HepG2 (cell line): Measurements from ENCODE around the gene PRKAR1A. TPM values are rescaled to one million over a fixed set of nuclear protein-coding genes. Genes with fewer than 3 reads are reported as not detected.

Experiments used
- AGO2 ChIP-seq: fragments of 200-400 bp; formaldehyde crosslinking; optimal IDR thresholded peaks from 2 replicates; pipeline ENCODE3; 2017; ENCODE audit warnings: mild to moderate bottlenecking, low read depth, low read length, moderate library complexity
- BRCA1 ChIP-seq: sonication (generic); formaldehyde crosslinking; IDR thresholded peaks from 2 replicates; pipeline ENCODE4 v1.4.0; 2020; ENCODE audit warnings: missing genetic modification reagents
- HMG20B ChIP-seq: conservative IDR thresholded peaks from 2 replicates; pipeline ENCODE4 v1.6.1; 2016; ENCODE audit warnings: missing genetic modification reagents, missing compliant biosample characterization
- HOXA5 ChIP-seq: sonication (generic); formaldehyde crosslinking; IDR thresholded peaks from 2 replicates; pipeline ENCODE4 v1.4.0; 2020; ENCODE audit warnings: missing genetic modification reagents
- PHF21A ChIP-seq: sonication (generic); formaldehyde crosslinking; IDR thresholded peaks from 2 replicates; pipeline ENCODE4 v1.5.0; 2020; ENCODE audit warnings: mild to moderate bottlenecking, missing genetic modification reagents
- SMYD3 ChIP-seq: sonication (generic); formaldehyde crosslinking; IDR thresholded peaks from 2 replicates; pipeline ENCODE4 v1.8.1; 2023; ENCODE audit warnings: mild to moderate bottlenecking, missing genetic modification reagents
- SOX13 ChIP-seq, 3 experiments: fragments of 450-650 bp in 1 of 3; sonication (generic) in 1 of 3; formaldehyde crosslinking in 1 of 3; IDR thresholded peaks in 2 of 3; conservative IDR thresholded peaks in 1 of 3; 2 replicates each; pipeline versions ENCODE4 v1.5.0 to v1.6.1; 2016 to 2020; ENCODE audit warnings: antibody characterized with exemption in 1 of 3, mild to moderate bottlenecking in 1 of 3, missing compliant biosample characterization in 1 of 3, missing genetic modification reagents in 1 of 3, moderate library complexity in 1 of 3
- SP5 ChIP-seq: IDR thresholded peaks from 2 replicates; pipeline ENCODE4 v1.6.1; 2016; ENCODE audit warnings: low read depth, borderline replicate concordance
- SYNCRIP ChIP-seq: fragments of 200-400 bp; formaldehyde crosslinking; IDR thresholded peaks from 2 replicates; pipeline ENCODE4 v1.6.1; 2018; ENCODE audit warnings: mild to moderate bottlenecking, low read depth, low read length; ENCODE audit not compliant: insufficient read depth
- TCF12 ChIP-seq, 2 experiments: fragments of 450-650 bp in 1 of 2; sonication (generic) in 1 of 2; formaldehyde crosslinking in 1 of 2; IDR thresholded peaks; 2 replicates each; pipeline versions ENCODE4 v1.6.1 to v1.8.0; 2017 to 2022; ENCODE audit warnings: antibody characterized with exemption in 1 of 2, mild to moderate bottlenecking in 1 of 2, missing genetic modification reagents in 1 of 2, moderate library complexity in 1 of 2
- ZC3H13 ChIP-seq: sonication (generic); formaldehyde crosslinking; IDR thresholded peaks from 2 replicates; pipeline ENCODE4 v1.8.1; 2023; ENCODE audit warnings: mild to moderate bottlenecking, missing genetic modification reagents, moderate library complexity
- ZNF354B ChIP-seq: sonication (generic); formaldehyde crosslinking; IDR thresholded peaks from 2 replicates; pipeline ENCODE4 v1.8.0; 2022; ENCODE audit warnings: mild to moderate bottlenecking, missing genetic modification reagents
- ZNF430 ChIP-seq: sonication (generic); formaldehyde crosslinking; IDR thresholded peaks from 2 replicates; pipeline ENCODE4 v1.9.0; 2021; ENCODE audit warnings: mild to moderate bottlenecking, missing genetic modification reagents
- ZNF572 ChIP-seq: sonication (generic); formaldehyde crosslinking; IDR thresholded peaks from 2 replicates; pipeline ENCODE4 v1.5.1; 2020; ENCODE audit warnings: mild to moderate bottlenecking, missing genetic modification reagents
- ZNF652 ChIP-seq: IDR thresholded peaks from 2 replicates; pipeline ENCODE4 v1.6.1; 2016; ENCODE audit warnings: low read depth, borderline replicate concordance
- ZNF737 ChIP-seq: sonication (generic); formaldehyde crosslinking; IDR thresholded peaks from 2 replicates; pipeline ENCODE4 v1.5.0; 2020; ENCODE audit warnings: missing genetic modification reagents, mild to moderate bottlenecking, borderline replicate concordance
- ZSCAN9 ChIP-seq: IDR thresholded peaks from 2 replicates; pipeline ENCODE4 v1.6.1; 2016; ENCODE audit warnings: borderline replicate concordance
- polyA plus RNA-seq, 8 experiments: library from polyadenylated mRNA; depleted of rRNA in 3 of 8; stranded (reverse) in 7 of 8; unstranded in 1 of 8; fragments of >200 nt; fragmentation: Illumina TruSeq in 4 of 8; extraction: Trizol in 4 of 8; gene quantifications; 2 replicates each; pipeline versions ENCODE4 v1.2.1 to v1.2.3, GENCODE V29; 2011 to 2016; ENCODE audit warnings: low read depth in 4 of 8, missing spikeins in 1 of 8, mixed read lengths in 1 of 8; ENCODE audit not compliant: insufficient read depth in 1 of 8
- total RNA-seq, 5 experiments: library from RNA; depleted of rRNA; stranded (reverse); fragments of >200 nt; fragmentation: Illumina TruSeq; extraction: Trizol; gene quantifications; 2 replicates each; pipeline ENCODE4 v1.2.3, GENCODE V29; 2016; ENCODE audit warnings: low read depth in 1 of 5
- TF ChIP-seq, protein P1 (sequence below): sonication (generic); formaldehyde crosslinking; IDR thresholded peaks from 2 replicates; pipeline ENCODE4 v1.4.0; 2020; ENCODE audit warnings: missing genetic modification reagents
- TF ChIP-seq, protein P2 (sequence below), 2 experiments: sonication (generic) in 1 of 2; formaldehyde crosslinking in 1 of 2; IDR thresholded peaks; 2 replicates each; pipeline versions ENCODE4 v1.4.0 to v1.6.1; 2016 to 2020; ENCODE audit warnings: borderline replicate concordance in 1 of 2, low read depth in 1 of 2, mild to moderate bottlenecking in 1 of 2, missing genetic modification reagents in 1 of 2
- TF ChIP-seq, protein P3 (sequence below): sonication (generic); formaldehyde crosslinking; conservative IDR thresholded peaks from 2 replicates; pipeline ENCODE4 v1.8.0; 2022; ENCODE audit warnings: mild to moderate bottlenecking, moderate library complexity, missing genetic modification reagents

The PRKAR1A gene
- total and polyA plus RNA-seq, 2 of the 13 experiments (the other 11 are each of a cell fraction or from before 2014, with no cell fraction given), result 265 to 266 TPM

DNA sequence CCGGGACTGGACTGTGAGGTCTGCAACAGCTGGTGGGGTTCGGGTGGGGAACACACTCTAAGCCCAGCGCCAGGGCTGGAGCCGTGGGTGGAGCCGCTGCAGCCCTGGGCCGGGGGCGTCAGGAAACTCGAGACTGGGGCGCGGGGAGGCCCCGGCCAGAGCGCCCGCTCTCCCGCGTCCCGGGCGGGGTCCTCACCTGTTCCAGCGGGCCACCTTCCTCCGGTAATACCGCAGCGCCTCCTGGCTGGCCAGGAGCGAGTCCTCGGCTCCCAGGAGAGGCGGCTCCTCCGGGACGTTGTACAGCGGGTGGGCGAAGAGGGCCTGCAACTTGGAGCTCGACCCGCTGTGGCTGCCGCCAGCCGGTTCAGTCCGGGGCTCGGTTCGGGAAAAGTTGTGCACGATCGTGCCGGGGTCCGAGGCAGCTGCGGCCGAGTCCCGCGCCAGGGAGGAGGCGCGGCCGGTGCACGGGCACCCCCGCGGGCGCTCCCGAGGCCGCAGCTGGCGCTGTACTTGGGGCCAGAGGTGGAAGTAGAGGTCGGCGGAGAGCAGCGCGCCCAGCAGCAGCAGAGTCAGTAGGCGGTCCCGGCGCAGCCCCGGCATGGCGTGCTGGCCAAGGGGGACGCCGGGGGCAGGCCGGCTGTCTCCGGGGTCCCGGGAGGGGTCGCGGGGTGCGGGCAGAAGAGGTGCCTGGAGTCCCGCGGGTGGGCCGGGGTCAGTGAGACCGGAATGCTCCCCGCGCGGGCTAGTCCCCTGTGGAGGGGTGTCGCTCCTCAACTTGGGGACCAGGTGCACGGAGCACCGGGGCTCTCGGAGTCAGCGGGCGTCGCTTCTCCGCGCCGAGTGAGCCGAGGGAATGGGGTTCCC, 88.1 kb downstream of the PRKAR1A start (continued):
- TF ChIP-seq ZNF572 (CRISPR knock-in tag) (peak; percentile 68; the same call in 1 of the 2 replicates), AGO2 (peak; percentile 46), ZNF737 (CRISPR knock-in tag) (no peak), SMYD3 (CRISPR knock-in tag) (no peak), HOXA5 (peak; percentile 3; the same call in 1 of the 2 replicates), HMG20B (no peak), SYNCRIP (no peak), ZSCAN9 (no peak), PHF21A (CRISPR knock-in tag) (peak; percentile 31), ZNF430 (peak; percentile 88), TCF12 (IDR thresholded peaks at IDR 0.05) (no peak), TCF12 (CRISPR knock-in tag; IDR thresholded peaks at IDR 0.05) (peak; percentile 80; the same call in 1 of the 2 replicates), ZC3H13 (CRISPR knock-in tag) (peak; percentile 83), BRCA1 (CRISPR knock-in tag) (peak; percentile 30; the same call in 1 of the 2 replicates), SOX13 (IDR thresholded peaks at IDR 0.05) (no peak), SOX13 (CRISPR knock-in tag; conservative IDR thresholded peaks at IDR 0.05 in 1 of 2, IDR thresholded peaks at IDR 0.05 in 1 of 2) (no peak), SP5 (CRISPR knock-in tag) (peak; percentile 41; the same call in 1 of the 2 replicates), ZNF652 (CRISPR knock-in tag) (no peak; the same call in 1 of the 2 replicates), ZNF354B (CRISPR knock-in tag) (0 out of 2 replicates have a peak, but pooled peaks have one; percentile 20)
- TF ChIP-seq, protein P1, sequence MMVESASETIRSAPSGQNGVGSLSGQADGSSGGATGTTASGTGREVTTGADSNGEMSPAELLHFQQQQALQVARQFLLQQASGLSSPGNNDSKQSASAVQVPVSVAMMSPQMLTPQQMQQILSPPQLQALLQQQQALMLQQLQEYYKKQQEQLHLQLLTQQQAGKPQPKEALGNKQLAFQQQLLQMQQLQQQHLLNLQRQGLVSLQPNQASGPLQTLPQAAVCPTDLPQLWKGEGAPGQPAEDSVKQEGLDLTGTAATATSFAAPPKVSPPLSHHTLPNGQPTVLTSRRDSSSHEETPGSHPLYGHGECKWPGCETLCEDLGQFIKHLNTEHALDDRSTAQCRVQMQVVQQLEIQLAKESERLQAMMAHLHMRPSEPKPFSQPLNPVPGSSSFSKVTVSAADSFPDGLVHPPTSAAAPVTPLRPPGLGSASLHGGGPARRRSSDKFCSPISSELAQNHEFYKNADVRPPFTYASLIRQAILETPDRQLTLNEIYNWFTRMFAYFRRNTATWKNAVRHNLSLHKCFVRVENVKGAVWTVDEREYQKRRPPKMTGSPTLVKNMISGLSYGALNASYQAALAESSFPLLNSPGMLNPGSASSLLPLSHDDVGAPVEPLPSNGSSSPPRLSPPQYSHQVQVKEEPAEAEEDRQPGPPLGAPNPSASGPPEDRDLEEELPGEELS (CRISPR knock-in tag), result no peak; the same call in 1 of the 2 replicates
- TF ChIP-seq, protein P2, sequence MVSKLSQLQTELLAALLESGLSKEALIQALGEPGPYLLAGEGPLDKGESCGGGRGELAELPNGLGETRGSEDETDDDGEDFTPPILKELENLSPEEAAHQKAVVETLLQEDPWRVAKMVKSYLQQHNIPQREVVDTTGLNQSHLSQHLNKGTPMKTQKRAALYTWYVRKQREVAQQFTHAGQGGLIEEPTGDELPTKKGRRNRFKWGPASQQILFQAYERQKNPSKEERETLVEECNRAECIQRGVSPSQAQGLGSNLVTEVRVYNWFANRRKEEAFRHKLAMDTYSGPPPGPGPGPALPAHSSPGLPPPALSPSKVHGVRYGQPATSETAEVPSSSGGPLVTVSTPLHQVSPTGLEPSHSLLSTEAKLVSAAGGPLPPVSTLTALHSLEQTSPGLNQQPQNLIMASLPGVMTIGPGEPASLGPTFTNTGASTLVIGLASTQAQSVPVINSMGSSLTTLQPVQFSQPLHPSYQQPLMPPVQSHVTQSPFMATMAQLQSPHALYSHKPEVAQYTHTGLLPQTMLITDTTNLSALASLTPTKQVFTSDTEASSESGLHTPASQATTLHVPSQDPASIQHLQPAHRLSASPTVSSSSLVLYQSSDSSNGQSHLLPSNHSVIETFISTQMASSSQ (IDR thresholded peaks at IDR 0.05; ENCODE audit: low read depth), result no peak
- TF ChIP-seq, protein P2 (CRISPR knock-in tag; IDR thresholded peaks at IDR 0.05; ENCODE audit: borderline replicate concordance), result peak; percentile 67
- TF ChIP-seq, protein P3, sequence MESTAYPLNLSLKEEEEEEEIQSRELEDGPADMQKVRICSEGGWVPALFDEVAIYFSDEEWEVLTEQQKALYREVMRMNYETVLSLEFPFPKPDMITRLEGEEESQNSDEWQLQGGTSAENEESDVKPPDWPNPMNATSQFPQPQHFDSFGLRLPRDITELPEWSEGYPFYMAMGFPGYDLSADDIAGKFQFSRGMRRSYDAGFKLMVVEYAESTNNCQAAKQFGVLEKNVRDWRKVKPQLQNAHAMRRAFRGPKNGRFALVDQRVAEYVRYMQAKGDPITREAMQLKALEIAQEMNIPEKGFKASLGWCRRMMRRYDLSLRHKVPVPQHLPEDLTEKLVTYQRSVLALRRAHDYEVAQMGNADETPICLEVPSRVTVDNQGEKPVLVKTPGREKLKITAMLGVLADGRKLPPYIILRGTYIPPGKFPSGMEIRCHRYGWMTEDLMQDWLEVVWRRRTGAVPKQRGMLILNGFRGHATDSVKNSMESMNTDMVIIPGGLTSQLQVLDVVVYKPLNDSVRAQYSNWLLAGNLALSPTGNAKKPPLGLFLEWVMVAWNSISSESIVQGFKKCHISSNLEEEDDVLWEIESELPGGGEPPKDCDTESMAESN (CRISPR knock-in tag), result peak; percentile 92
